ENCODE data around the gene AUTS2.

- no peak for TF ChIP-seq CTCF (IDR thresholded peaks at IDR 0.05)
- TF ChIP-seq POLR2A (IDR thresholded peaks at IDR 0.05) = no peak
- TF ChIP-seq EP300 (IDR thresholded peaks at IDR 0.05; ENCODE audit: low read depth) = no peak
- no peak for TF ChIP-seq POLR2AphosphoS5 (IDR thresholded peaks at IDR 0.05)
Measured at GRCh38 chr7:70786076-70786475, 1187.8 kb downstream of the AUTS2 start.
